HUES48 (cell line): ENCODE results near the gene EP400.
"Not testable (repeated sequence)": the region's sequence is repeated elsewhere in the genome, so short reads cannot be mapped to it uniquely, and the experiment has no call there.

Experiments
- H3K27ac ChIP-seq: one replicate; pipeline ENCODE4 v1.7.0; 2013; ENCODE audit warnings: low read depth, low read length, inconsistent platforms
- H3K27me3 ChIP-seq: 2 replicates; pipeline ENCODE4 v1.6.1; 2013; ENCODE audit warnings: mild to moderate bottlenecking, low read length; ENCODE audit not compliant: control insufficient read depth, insufficient read depth
- H3K36me3 ChIP-seq: 2 replicates; pipeline ENCODE4 v1.6.1; 2013; ENCODE audit warnings: low read length; ENCODE audit not compliant: control insufficient read depth, insufficient read depth
- H3K4me1 ChIP-seq: 2 replicates; pipeline ENCODE4 v1.6.1; 2013; ENCODE audit warnings: mild to moderate bottlenecking, low read length; ENCODE audit not compliant: control insufficient read depth, insufficient read depth
- H3K4me3 ChIP-seq: 2 replicates; pipeline ENCODE4 v1.5.1; 2013; ENCODE audit warnings: mild to moderate bottlenecking, low read depth, low read length
- H3K9ac ChIP-seq: 2 replicates; pipeline ENCODE4 v1.6.1; 2013; ENCODE audit warnings: mild to moderate bottlenecking, low read depth, low read length, moderate library complexity
- H3K9me3 ChIP-seq: 2 replicates; pipeline ENCODE4 v1.6.1; 2013; ENCODE audit warnings: low read length; ENCODE audit not compliant: control insufficient read depth, insufficient read depth

The EP400 gene

DNA sequence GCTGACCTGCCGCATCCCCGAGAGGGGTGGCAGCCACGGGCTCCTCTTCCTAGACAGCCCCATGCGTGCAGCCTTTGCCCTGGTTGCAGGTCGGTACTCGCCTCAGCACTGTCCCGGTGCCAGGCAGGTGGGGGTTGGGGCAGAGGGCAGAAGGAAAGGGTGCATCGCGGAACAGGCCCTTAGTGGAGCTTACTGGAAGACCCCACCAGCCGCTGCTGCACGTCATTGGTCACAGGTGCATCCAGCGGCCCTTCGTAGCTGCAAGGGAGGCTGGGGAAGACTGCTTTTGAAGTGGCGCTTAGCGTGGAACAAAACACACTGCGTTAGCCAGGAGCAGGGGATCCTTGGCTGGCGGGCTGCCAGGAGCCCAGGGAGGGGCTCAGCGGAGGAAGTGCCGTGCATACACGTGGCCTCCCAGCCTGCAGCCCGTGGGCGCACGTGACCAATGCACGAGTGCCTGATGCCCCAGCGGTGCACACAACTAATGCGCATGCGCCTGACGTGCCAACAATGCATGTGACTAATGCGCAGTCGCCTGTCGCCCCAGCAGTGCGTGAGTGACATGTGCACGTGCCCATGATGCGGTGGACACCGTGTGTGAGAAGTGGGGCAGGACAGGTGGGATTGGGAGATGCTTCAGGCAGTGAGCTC lies 5.0 kb upstream of the EP400 start:
- no peaks in the 10 kb centered on the region for H3K27me3 ChIP-seq
- peaks cover 47% of the 10 kb centered on the region for H3K36me3 ChIP-seq
- H3K4me3 ChIP-seq: no peak overlapping the region
- no peak overlapping the region for H3K9ac ChIP-seq
- no peaks in the 10 kb centered on the region for H3K9me3 ChIP-seq
- no peak overlapping the region for H3K27ac ChIP-seq
- H3K4me1 ChIP-seq: no peaks in the 10 kb centered on the region

GRCh38 chr12:131946757-131947156 lies 3.0 kb upstream of the EP400 start:
- Histone ChIP-seq H3K36me3 (peaks cover 28% of the 10 kb centered on the region), H3K27ac (no peak overlapping the region), H3K9me3 (no peaks in the 10 kb centered on the region), H3K4me1 (no peaks in the 10 kb centered on the region), H3K9ac (no peak overlapping the region), H3K27me3 (no peaks in the 10 kb centered on the region), H3K4me3 (no peak overlapping the region)

GRCh38 chr12:131947482-131948027 lies 2.2 kb upstream of the EP400 start:
- Histone ChIP-seq H3K9me3 (no peaks in the 10 kb centered on the region), H3K4me1 (no peaks in the 10 kb centered on the region), H3K27ac (no peak overlapping the region), H3K4me3 (no peak overlapping the region), H3K9ac (no peak overlapping the region), H3K27me3 (no peaks in the 10 kb centered on the region), H3K36me3 (peaks cover 22% of the 10 kb centered on the region)

DNA sequence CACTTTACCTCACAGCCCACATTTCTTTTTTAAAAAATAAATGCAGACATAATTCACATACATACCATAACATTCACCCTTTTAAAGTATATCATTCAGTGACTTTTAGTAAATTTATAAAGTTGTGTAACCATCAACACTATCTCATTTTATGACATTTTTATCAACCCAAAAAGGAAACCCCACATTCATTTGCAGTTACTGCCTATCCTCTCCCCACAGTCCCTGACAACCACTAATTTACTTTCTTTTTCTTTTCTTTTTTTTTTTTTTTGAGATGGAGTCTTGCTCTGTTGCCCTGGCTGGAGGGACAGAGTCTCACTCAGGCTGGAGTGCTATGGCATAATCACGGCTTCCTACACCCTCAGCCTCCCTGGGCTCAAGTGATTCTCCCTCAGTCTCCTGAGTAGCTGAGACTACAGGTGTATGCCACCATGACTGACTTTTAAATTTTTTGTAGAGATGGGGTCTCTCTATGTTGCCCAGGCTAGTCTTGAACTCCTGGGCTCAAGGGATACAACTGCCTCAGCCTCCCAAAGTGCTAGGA lies 1.5 kb upstream of the EP400 start:
- Histone ChIP-seq H3K9ac (no peak overlapping the region), H3K4me3 (no peak overlapping the region), H3K27me3 (no peaks in the 10 kb centered on the region), H3K4me1 (no peaks in the 10 kb centered on the region), H3K9me3 (no peaks in the 10 kb centered on the region), H3K27ac (no peak overlapping the region), H3K36me3 (peaks cover 16% of the 10 kb centered on the region)

DNA sequence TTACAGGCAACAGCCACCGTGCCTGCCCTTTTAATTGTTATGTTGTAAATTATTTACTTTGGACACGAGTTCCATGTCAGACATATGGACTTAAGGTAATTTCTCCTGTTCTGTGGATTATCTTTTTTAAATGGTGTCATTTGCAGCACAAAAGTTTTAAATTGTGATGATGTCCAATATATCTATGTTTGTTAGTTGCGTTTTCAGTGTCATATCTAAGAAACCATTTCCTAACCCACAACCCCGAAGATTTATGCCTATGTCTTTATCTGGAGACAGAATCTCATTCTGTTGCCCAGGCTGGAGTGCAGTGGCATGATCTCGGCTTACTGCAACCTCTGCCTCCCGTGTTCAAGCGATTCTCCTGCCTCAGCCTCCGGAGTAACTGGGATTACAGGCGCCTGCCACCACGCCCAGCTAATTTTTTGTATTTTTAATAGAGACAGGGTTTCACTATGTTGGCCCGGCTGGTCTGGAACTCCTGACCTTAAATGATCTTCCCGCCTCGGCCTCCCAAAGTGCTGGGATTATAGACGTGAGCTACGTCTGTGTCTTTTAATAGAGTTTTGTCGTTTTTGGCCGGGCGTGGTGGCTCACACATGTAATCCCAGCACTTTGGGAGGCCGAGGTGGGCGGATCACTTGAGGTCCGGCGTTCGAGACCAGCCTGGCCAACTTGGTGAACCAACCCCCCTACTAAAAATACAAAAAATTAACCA lies 870 bp upstream of the EP400 start:
- H3K27ac ChIP-seq: peak overlapping the region; percentile 14
- H3K9me3 ChIP-seq, H3K9ac ChIP-seq, H3K36me3 ChIP-seq, H3K4me1 ChIP-seq, H3K27me3 ChIP-seq: not testable (repeated sequence)
- H3K4me3 ChIP-seq: peak overlapping the region; percentile 63

- Histone ChIP-seq H3K27ac (peak overlapping the region; percentile 83), H3K4me3 (peak overlapping the region; percentile 79), H3K27me3 (no peaks in the 10 kb centered on the region), H3K9me3 (no peaks in the 10 kb centered on the region), H3K4me1 (no peaks in the 10 kb centered on the region), H3K9ac (peak overlapping the region; percentile 75), H3K36me3 (no peaks in the 10 kb centered on the region)
Observed at GRCh38 chr12:131950182-131950913, 606 bp downstream of the EP400 start.

DNA sequence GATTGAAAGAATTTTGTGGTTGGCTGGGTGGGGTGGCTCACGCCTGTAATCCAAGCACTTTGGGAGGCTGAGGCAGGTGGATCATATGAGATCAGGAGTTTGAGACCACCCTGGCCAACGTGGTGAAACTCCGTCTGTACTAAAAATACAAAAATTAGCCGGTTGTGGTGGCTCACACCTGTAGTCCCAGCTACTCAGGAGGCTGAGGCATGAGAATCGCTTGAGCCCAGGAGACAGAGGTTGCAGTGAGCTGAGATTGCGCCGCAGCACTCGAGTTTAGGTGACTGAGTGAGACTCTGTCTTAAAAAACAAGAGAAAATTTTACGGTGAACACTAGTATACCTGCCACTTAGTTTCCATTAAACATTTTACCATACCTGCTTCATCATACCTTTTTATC lies 4.1 kb downstream of the EP400 start:
- not testable (repeated sequence) for H3K36me3 ChIP-seq, H3K27ac ChIP-seq, H3K9me3 ChIP-seq, H3K4me3 ChIP-seq, H3K27me3 ChIP-seq, H3K9ac ChIP-seq, H3K4me1 ChIP-seq

- H3K9me3 ChIP-seq, H3K4me1 ChIP-seq, H3K9ac ChIP-seq, H3K27me3 ChIP-seq, H3K27ac ChIP-seq, H3K36me3 ChIP-seq, H3K4me3 ChIP-seq: not testable (repeated sequence)
Observed at GRCh38 chr12:131954460-131954859, 4.7 kb downstream of the EP400 start.

DNA sequence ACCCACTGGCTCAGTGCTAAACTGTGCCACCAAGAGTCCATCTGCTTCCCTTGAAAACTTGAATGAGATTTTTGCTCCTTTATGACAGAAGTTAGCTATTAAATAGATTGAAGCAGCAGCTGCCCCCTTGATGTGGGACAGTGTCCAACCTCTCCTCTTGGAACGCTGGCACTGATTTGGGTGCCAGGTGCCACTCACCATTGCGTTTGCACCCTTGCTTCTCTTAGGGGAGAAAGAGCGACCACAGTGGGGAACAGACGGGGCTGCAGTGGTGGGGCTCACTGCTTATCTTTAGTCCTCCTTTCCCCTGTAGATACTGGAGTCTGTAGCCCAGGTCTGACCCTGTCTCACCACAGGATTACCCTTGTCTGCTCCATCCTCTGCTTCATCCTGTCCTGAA lies 9.4 kb downstream of the EP400 start:
- Histone ChIP-seq H3K9me3 (no peaks in the 10 kb centered on the region), H3K4me1 (peaks cover 9% of the 10 kb centered on the region), H3K27me3 (no peaks in the 10 kb centered on the region), H3K27ac (no peak overlapping the region), H3K9ac (no peak overlapping the region), H3K36me3 (peaks cover 24% of the 10 kb centered on the region), H3K4me3 (no peak overlapping the region)

GRCh38 chr12:131959641-131960589 lies 10.2 kb downstream of the EP400 start:
- H3K27me3 ChIP-seq: no peaks in the 10 kb centered on the region
- peaks cover 9% of the 10 kb centered on the region for H3K4me1 ChIP-seq
- H3K27ac ChIP-seq: no peak overlapping the region
- no peak overlapping the region for H3K4me3 ChIP-seq
- no peak overlapping the region for H3K9ac ChIP-seq
- H3K9me3 ChIP-seq: no peaks in the 10 kb centered on the region
- peaks cover 26% of the 10 kb centered on the region for H3K36me3 ChIP-seq
